Right lung (tissue), 10 donors: ENCODE measurements around the gene PLIN1. TPM values are rescaled to one million over a fixed set of nuclear protein-coding genes. Genes with fewer than 3 reads are reported as not detected.
"Not testable (repeated sequence)": the region's sequence is repeated elsewhere in the genome, so short reads cannot be mapped to it uniquely, and the experiment has no call there.

Experiments used
- DNase-seq, 2 donors: peaks; one replicate each; pipeline ENCODE4 v3.0.0-alpha.2; 2013
- long read RNA-seq, 8 donors: transcript quantifications; one replicate each; lab custom pipeline, GENCODE V29; 2026
- polyA plus RNA-seq, 5 donors: library from polyadenylated mRNA; unstranded; fragments of 120-200 nt; gene quantifications; one replicate each; pipeline versions ENCODE4 v1.2.1 to v1.2.3, GENCODE V29; 2013; ENCODE audit warnings: inconsistent platforms in 1 of 5, low replicate concordance in 1 of 5; ENCODE audit not compliant: insufficient read length in 5 of 5, insufficient read depth in 1 of 5

PLIN1 gene
- polyA plus RNA-seq, result 1 to 10 TPM in 2 of 5 donors, under 1 TPM in 3; 0.79 to 1.4 (median 0.98) TPM
- long read RNA-seq, donor 1, result 0 reads
- long read RNA-seq, donor 2, result 0 reads
- long read RNA-seq, donor 3, result 0 reads
- long read RNA-seq, donor 4, result 0 reads
- long read RNA-seq, donor 5, result 0 reads
- long read RNA-seq, donor 6, result 0 reads
- long read RNA-seq, donor 7, result 0 reads
- long read RNA-seq, donor 8, result 0 reads

- DNase-seq, result no peak
Observed at GRCh38 chr15:89679212-89679611, at the start of gene PLIN1. TSS of gene PLIN1 (minus strand) at chr15:89679367. CDS start at chr15:89677489, 1,878 bp downstream.

GRCh38 chr15:89728254-89728653 lies 49.1 kb upstream of the PLIN1 start:
- DNase-seq, result no peak

- DNase-seq, result no peak
Observed at GRCh38 chr15:89725064-89725463, 45.9 kb upstream of the PLIN1 start.

- DNase-seq, result no peak
Observed at GRCh38 chr15:89724621-89725020, 45.5 kb upstream of the PLIN1 start.

- no peak for DNase-seq
Observed at GRCh38 chr15:89723031-89723430, 43.9 kb upstream of the PLIN1 start.

GRCh38 chr15:89714775-89715174 lies 35.6 kb upstream of the PLIN1 start:
- no peak for DNase-seq

- no peak for DNase-seq
Observed at GRCh38 chr15:89707577-89707976, 28.4 kb upstream of the PLIN1 start.

GRCh38 chr15:89704411-89704810 lies 25.2 kb upstream of the PLIN1 start:
- no peak for DNase-seq

GRCh38 chr15:89695198-89695597 lies 16.0 kb upstream of the PLIN1 start:
- no peak for DNase-seq

- DNase-seq, result no peak
Observed at GRCh38 chr15:89693696-89694095, 14.5 kb upstream of the PLIN1 start.

GRCh38 chr15:89693091-89693490 lies 13.9 kb upstream of the PLIN1 start:
- no peak for DNase-seq

- peak; percentile 80 to 82 for DNase-seq
Observed at GRCh38 chr15:89690276-89691218, 11.4 kb upstream of the PLIN1 start, which contains the start of the genes PEX11A and WDR93. TSS of gene PEX11A (minus strand) at chr15:89690754. CDS start at chr15:89690632, 122 bp downstream. TSS of gene WDR93 (plus strand) at chr15:89690811. CDS start at chr15:89701747, 10,936 bp downstream.

- not testable (repeated sequence) for DNase-seq
Observed at GRCh38 chr15:89689930-89690275, 10.7 kb upstream of the PLIN1 start.

- no peak for DNase-seq
Observed at GRCh38 chr15:89686522-89686921, 7.4 kb upstream of the PLIN1 start.

- no peak for DNase-seq
Observed at GRCh38 chr15:89685995-89686394, 6.8 kb upstream of the PLIN1 start.

GRCh38 chr15:89681146-89681545 lies 2.0 kb upstream of the PLIN1 start:
- no peak for DNase-seq

- peak in 1 of 2 donors; percentile 61 for DNase-seq
Observed at GRCh38 chr15:89680282-89680873, 1.2 kb upstream of the PLIN1 start.

GRCh38 chr15:89677381-89677780 lies 1.8 kb downstream of the PLIN1 start:
- no peak for DNase-seq

GRCh38 chr15:89675606-89676005 lies 3.6 kb downstream of the PLIN1 start:
- DNase-seq, result no peak

GRCh38 chr15:89674526-89674925 lies 4.6 kb downstream of the PLIN1 start:
- DNase-seq, result no peak

- no peak for DNase-seq
Observed at GRCh38 chr15:89673165-89673512, 6.0 kb downstream of the PLIN1 start.
